MCF 10A (cell line): ENCODE data around the gene PRR14L. TPM values are rescaled to one million over a fixed set of nuclear protein-coding genes. Genes with fewer than 3 reads are reported as not detected.
"Not testable (repeated sequence)": the region's sequence is repeated elsewhere in the genome, so short reads cannot be mapped to it uniquely, and the experiment has no call there.

Experiments used
- BruUV-seq: library from RNA; stranded (reverse); fragments of 400-500 nt; replicated peaks from 2 replicates; lab custom pipeline; 2021; lab: Mats Ljungman, UMichigan
- CTCF ChIA-PET: fragments of 300-600 bp; sonication (Branson Sonifier 250); formaldehyde crosslinking; extraction: SDS; loops from one replicate; lab custom pipeline; 2021; ENCODE audit warnings: antibody characterized with exemption, inconsistent platforms; lab: Yijun Ruan, JAX
- POLR2A ChIA-PET: fragments of 300-600, 350-650 bp; sonication (Branson Sonifier 250); formaldehyde crosslinking; extraction: SDS; loops from one replicate; lab custom pipeline; 2020; ENCODE audit warnings: antibody characterized with exemption, inconsistent platforms; lab: Yijun Ruan, JAX
- DNase-seq: peaks from one replicate; pipeline ENCODE4 v3.0.0-alpha.2; 2018; ENCODE audit not compliant: unreplicated experiment
- H3K27ac Mint-ChIP-seq: one replicate; pipeline ENCODE4 v1.8.0; 2022; ENCODE audit warnings: mild to moderate bottlenecking, low read depth, mixed read lengths; ENCODE audit not compliant: unreplicated experiment
- H3K27me3 Mint-ChIP-seq: one replicate; pipeline ENCODE4 v1.8.0; 2022; ENCODE audit warnings: mixed read lengths; ENCODE audit not compliant: insufficient read depth, unreplicated experiment
- H3K36me3 Mint-ChIP-seq: one replicate; pipeline ENCODE4 v1.8.0; 2022; ENCODE audit warnings: mild to moderate bottlenecking, moderate library complexity, mixed read lengths; ENCODE audit not compliant: insufficient read depth, unreplicated experiment
- H3K4me1 Mint-ChIP-seq: one replicate; pipeline ENCODE4 v1.8.0; 2022; ENCODE audit warnings: mixed read lengths; ENCODE audit not compliant: insufficient read depth, unreplicated experiment
- H3K4me3 Mint-ChIP-seq: one replicate; pipeline ENCODE4 v1.8.0; 2022; ENCODE audit warnings: mild to moderate bottlenecking, moderate library complexity, mixed read lengths; ENCODE audit not compliant: unreplicated experiment
- H3K9me3 Mint-ChIP-seq: one replicate; pipeline ENCODE4 v1.8.0; 2022; ENCODE audit warnings: mixed read lengths; ENCODE audit not compliant: unreplicated experiment
- intact Hi-C: fragments of 100-400 bp; cut with micrococcal nuclease; formaldehyde crosslinking; loops from 2 replicates; pipeline ENCODE4 v1.14.1; 2022
- total RNA-seq: library from RNA; stranded (reverse); gene quantifications from 2 replicates; pipeline ENCODE4 v1.2.3, GENCODE V29; 2022
- TF ChIP-seq, protein P1 (sequence below): fragments of 200-600 bp; IDR thresholded peaks from one replicate; pipeline ENCODE4 v1.8.0; 2022; ENCODE audit warnings: antibody characterized with exemption, mild to moderate bottlenecking; ENCODE audit not compliant: unreplicated experiment

Gene PRR14L
- total RNA-seq, 1 experiment from 2014 or later, result 37.4 TPM

DNA sequence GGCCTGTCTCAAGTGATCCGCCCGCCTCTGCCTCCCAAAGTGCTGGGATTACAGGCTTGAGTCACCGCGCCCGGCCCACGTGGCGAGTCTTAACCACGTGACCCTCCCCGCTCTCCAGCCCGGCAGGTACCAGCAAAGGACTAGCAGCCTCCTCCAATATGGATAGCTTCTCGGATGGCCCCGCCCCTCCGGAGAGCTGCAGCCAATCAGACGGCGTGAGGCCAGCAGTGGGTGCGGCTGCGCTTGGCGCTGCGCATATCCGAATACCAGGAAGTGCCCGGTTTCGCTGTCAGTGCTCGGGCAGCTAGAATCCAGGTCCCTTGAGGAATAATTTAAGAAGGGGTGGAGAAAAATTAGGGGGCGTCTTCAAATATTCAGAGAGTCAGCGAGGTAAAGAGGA is 73.2 kb downstream of the PRR14L start:
- intact Hi-C loops, result no loop called here
- TF ChIP-seq, protein P1, sequence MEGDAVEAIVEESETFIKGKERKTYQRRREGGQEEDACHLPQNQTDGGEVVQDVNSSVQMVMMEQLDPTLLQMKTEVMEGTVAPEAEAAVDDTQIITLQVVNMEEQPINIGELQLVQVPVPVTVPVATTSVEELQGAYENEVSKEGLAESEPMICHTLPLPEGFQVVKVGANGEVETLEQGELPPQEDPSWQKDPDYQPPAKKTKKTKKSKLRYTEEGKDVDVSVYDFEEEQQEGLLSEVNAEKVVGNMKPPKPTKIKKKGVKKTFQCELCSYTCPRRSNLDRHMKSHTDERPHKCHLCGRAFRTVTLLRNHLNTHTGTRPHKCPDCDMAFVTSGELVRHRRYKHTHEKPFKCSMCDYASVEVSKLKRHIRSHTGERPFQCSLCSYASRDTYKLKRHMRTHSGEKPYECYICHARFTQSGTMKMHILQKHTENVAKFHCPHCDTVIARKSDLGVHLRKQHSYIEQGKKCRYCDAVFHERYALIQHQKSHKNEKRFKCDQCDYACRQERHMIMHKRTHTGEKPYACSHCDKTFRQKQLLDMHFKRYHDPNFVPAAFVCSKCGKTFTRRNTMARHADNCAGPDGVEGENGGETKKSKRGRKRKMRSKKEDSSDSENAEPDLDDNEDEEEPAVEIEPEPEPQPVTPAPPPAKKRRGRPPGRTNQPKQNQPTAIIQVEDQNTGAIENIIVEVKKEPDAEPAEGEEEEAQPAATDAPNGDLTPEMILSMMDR, result no peak
- CTCF ChIA-PET, result interaction anchor here (0.5 to 1.4 kb wide), 8 partner anchors 12 to 405 kb away, joined by 3 to 7 read pairs (median 4); no protein-coding TSS in a partner anchor
- DNase-seq, result peak; percentile 96
- POLR2A ChIA-PET, result interaction anchor here (0.6 to 2.1 kb wide), 14 partner anchors 9 to 704 kb away, joined by 3 to 44 read pairs (median 4); partner anchors contain the start of genes PISD and PRR14L
- peaks cover 17% of the 10 kb centered on the region for H3K9me3 Mint-ChIP-seq
- H3K27me3 Mint-ChIP-seq, result no peaks in the 10 kb centered on the region
- BruUV-seq, result no TSS peak
- peak overlapping the region; percentile 86 for H3K4me3 Mint-ChIP-seq
- H3K27ac Mint-ChIP-seq, result peak overlapping the region; percentile 97
- H3K4me1 Mint-ChIP-seq, result peaks cover 18% of the 10 kb centered on the region
- H3K36me3 Mint-ChIP-seq, result peaks cover 10% of the 10 kb centered on the region

GRCh38 chr22:31674219-31674618 is 75.7 kb downstream of the PRR14L start:
- intact Hi-C loops, H3K27me3 Mint-ChIP-seq, H3K36me3 Mint-ChIP-seq, BruUV-seq, H3K4me1 Mint-ChIP-seq, H3K4me3 Mint-ChIP-seq, H3K27ac Mint-ChIP-seq, DNase-seq: not testable (repeated sequence)
- peaks cover 17% of the 10 kb centered on the region for H3K9me3 Mint-ChIP-seq
- CTCF ChIA-PET, result interaction anchor here (0.6 to 1.5 kb wide), 3 partner anchors 9 to 150 kb away, joined by 4 to 7 read pairs (median 5); no protein-coding TSS in a partner anchor
- POLR2A ChIA-PET, result interaction anchor here (0.6 to 2.0 kb wide), 3 partner anchors 8 to 13 kb away, joined by 3 to 6 read pairs (median 5); partner anchors contain the start of gene PISD

DNA sequence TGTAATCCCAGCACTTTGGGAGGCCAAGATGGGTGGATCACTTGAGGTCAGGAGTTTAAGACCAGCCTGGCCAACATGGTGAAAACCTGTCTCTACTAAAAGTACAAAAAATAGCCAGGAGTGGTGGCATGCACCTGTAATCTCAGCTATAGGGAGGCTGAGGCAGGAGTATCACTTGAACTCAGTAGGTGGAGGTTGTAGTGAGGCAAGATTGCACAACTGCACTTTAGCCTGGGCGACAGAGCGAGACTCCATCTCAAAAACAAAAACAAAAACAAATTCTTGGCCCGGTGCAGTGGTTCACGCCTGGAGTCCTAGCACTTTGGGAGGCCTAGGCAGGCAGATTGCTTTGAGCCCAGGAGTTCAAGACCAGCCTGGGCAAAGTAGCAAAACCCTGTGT is 81.1 kb downstream of the PRR14L start:
- ChIA-PET POLR2A (interaction anchor here (0.7 to 0.8 kb wide), 2 partner anchors 86 to 278 kb away, joined by 4 read pairs; no protein-coding TSS in a partner anchor), CTCF (interaction anchor here (0.8 to 1.0 kb wide), 4 partner anchors 14 to 302 kb away, joined by 3 to 9 read pairs (median 3); no protein-coding TSS in a partner anchor)
- BruUV-seq, H3K36me3 Mint-ChIP-seq, H3K27me3 Mint-ChIP-seq, H3K4me1 Mint-ChIP-seq, intact Hi-C loops, H3K9me3 Mint-ChIP-seq, H3K27ac Mint-ChIP-seq, DNase-seq, H3K4me3 Mint-ChIP-seq: not testable (repeated sequence)

GRCh38 chr22:31662668-31663037 is 87.3 kb downstream of the PRR14L start:
- H3K36me3 Mint-ChIP-seq, result peaks cover 44% of the 10 kb centered on the region
- no peaks in the 10 kb centered on the region for H3K27me3 Mint-ChIP-seq
- BruUV-seq, result no TSS peak
- DNase-seq, result no peak
- H3K9me3 Mint-ChIP-seq, result no peaks in the 10 kb centered on the region
- POLR2A ChIA-PET, result interaction anchor here (0.6 to 6.2 kb wide), 30 partner anchors 10 to 328 kb away, joined by 3 to 107 read pairs (median 9); partner anchors contain the start of genes DEPDC5, EIF4ENIF1, PRR14L and YWHAH
- H3K27ac Mint-ChIP-seq, result peak overlapping the region; percentile 100
- TF ChIP-seq, protein P1, result no peak
- H3K4me3 Mint-ChIP-seq, result peak overlapping the region; percentile 100
- intact Hi-C loops, result loop anchor here (5.0 kb wide), 2 partner anchors 90 to 210 kb away; partner anchors contain the start of genes DEPDC5 and PRR14L
- CTCF ChIA-PET, result interaction anchor here (0.6 to 1.4 kb wide), 6 partner anchors 14 to 308 kb away, joined by 3 to 5 read pairs (median 4); no protein-coding TSS in a partner anchor
- H3K4me1 Mint-ChIP-seq, result peaks cover 19% of the 10 kb centered on the region
